HG03175 (cell line): ENCODE results near the gene MYO5B.

ENCODE experiments used
- ATAC-seq: cut with Tn5 transposase; IDR thresholded peaks from one replicate; pipeline ENCODE4 v1.9.1; 2021; ENCODE audit warnings: mild to moderate bottlenecking, moderate library complexity; ENCODE audit not compliant: unreplicated experiment

The MYO5B gene

DNA sequence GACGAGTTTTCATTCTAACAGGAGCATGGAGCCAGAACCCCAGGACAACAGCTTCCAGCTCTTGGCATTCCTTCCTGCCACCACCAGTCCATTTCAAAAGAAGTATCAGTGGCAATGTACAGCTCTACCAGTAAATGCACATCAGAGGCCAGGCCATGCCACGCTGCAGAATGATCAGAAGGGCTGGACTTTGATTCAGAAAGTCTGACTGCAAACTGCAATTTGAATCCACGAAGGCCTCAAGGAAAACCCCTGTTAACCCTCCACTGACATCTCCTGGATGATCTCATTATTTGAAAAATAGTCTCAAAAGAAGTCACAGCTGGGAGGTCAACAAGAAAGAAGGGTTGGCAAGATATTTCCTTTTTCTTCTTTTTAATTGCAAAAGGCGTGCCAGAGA lies 119.2 kb downstream of the MYO5B start:
- no peak for ATAC-seq

DNA sequence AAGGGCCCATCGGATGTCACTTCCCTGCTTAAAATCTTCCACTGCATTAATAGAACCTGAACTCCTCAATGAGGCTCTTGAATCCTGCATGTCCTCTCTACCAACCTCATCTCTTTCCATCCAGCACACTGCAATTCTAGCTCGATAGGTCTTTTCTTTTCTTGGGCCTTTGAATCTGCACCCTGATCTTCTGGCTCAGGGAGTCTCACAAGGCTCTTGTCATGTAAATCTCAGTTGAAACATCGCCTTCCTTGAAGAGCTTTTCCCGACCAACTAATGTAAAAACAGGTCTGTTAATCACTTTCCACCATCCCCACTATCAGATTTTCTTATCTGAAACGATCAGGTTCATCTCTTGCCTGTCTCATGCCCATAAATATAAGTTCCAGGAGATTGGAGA lies 120.5 kb downstream of the MYO5B start:
- ATAC-seq, result no peak

DNA sequence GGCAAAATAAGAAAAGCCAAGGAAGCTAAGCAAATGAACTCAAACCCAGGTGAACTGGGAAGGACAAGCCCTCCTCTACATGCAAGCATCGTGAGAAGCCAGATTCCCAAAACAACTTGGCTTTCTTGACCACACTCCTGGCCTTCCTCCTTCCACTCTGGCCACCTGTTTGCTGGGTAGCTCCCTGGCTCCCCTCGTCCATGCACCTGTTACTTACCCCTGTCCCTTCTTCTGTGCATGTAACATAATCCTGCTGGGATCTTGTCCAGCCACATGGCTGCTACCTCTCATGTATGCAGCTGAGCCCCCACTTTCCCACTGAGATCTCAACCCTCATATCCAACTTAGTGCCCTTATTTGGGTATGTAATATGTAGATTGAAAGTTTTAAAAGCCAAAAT lies 121.6 kb downstream of the MYO5B start:
- no peak for ATAC-seq

DNA sequence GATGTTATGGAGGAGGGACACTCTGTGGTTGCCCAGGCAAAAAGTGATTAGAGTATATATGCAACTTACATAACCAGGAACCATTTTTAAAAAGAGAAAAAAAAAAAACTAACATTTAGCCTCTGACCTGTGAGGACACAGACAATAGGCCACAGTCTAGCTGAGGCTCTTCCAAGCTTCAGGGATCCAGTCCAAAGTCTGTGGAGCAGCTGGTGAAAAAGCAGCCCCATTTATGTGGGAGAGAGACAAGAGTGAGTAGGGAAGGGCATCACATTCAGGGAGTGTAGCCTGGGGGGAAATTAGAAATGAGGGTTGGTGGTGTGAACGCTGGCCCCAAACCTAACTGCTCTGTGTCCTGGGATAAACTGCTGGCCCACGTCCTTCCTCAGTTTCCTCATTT lies 122.8 kb downstream of the MYO5B start:
- ATAC-seq, result no peak

DNA sequence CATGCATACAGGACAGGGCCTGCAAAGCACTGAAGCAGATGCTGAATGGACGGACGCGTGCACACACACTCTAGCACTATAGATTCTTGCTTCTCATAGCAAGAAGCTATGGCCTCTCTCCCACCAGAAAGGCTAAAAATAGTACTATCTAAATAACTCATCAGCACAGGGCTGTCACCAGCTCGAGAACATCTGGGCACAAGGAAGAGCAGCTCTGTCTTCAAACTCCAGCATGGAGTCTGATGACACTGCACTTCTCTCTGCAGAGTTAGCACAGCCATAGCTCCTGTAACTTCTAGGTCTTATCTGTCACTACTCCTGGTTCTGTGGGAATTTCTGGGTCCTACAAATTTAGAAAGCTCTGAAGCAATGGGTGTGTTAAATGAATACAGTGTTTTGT lies 123.5 kb downstream of the MYO5B start:
- no peak for ATAC-seq

DNA sequence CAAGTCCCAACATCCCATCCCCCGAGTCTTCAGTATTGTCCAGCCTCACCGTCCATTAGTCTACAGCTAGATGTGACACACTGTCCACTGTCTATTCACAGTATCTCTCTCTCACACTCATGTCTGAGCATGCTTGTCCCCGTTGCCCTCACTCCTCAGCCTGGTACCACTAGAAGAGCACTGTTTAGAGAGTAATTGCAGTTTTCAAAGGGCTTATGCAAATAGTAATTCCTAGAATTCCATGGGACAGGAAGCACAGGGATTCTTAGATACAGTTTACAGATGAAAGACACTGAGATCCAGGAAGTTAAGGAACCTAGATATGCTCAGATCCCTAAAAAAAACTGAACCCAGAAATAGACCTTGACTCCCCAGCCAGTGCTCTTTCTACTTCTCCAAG lies 125.5 kb downstream of the MYO5B start:
- no peak for ATAC-seq

DNA sequence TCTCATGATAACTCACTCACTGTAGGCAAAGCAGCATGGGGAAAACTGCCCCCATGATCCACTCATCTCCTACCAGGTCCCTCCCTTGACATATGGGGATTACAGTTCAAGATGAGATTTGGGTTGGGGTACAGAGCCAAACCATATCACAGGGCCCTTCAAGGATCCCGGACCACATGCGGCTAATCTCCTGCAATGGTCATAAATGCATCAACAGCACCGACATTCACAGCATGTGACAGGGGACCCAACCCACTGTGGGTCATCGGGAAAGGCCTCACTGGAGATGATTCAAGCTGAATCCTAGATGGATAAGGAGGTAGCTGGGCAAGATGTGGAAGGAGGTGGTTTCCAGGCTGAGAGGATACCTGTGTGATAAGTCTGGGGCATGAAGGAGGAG lies 129.4 kb downstream of the MYO5B start:
- no peak for ATAC-seq

DNA sequence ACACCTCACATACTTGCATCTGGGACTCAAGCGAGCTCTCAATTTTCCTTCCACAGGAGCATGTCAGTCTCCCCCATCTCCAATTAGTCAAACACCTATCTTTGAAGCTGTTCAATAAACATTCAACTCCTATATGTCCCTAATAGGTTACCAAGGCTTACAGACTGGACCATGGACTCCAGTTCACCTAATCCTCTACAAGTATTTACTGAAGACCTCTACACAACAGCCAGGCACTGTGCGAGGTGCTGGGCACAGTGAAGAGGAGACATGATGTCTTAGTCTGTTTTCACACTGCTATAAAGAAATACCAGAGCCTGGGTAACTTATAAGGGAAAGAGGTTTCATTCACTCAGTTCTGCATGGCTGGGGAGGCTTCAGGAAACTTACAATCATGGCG lies 129.9 kb downstream of the MYO5B start:
- ATAC-seq, result no peak

DNA sequence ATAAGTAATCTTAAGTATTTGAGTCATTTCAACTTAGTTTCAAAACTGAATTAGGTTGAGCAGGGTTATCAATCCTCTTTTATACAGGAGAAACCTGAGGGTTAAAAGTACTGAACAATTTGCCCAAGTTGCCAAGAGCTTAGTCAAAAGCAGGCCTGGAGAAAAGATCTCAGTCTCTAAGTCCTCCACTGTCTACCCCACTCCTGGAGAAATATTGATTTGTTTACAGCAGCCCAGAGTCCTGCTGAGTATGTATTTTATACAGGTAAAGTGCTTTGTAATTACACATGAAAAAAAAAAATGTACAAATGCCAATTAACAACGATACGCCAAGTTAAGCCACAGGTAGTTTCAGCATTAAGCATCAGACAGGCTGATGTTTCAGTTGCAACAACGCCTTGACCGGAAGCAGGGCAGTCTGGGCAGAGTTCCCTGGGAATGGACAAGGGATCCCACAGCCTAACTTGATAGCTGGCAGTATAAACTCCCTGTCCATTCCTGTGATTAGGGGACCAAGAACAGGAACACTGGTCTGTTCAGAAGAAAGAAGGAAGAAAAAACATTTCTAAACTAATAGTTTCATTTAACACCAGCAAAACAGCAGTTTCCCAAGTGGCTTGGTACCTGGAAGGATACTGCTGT lies 132.9 kb downstream of the MYO5B start:
- no peak for ATAC-seq

DNA sequence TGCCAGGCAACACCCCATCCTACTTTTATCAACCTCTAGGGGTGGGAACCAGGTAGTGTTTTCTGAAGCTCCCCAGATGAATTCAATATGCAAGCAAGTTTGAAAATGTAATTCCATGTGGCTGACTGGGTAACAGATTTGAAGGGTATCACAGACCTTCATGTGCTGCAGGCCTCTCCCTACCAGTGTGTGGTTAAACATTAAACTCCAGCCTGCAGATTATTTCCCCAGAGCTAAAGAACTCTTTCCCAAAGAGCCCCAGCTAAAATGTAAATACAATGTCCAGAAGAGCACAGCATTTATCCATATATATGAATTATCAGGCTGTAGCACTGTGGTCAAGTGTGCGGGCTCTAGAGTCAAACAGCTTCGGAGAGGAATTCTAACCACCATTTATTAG lies 134.1 kb downstream of the MYO5B start:
- no peak for ATAC-seq

DNA sequence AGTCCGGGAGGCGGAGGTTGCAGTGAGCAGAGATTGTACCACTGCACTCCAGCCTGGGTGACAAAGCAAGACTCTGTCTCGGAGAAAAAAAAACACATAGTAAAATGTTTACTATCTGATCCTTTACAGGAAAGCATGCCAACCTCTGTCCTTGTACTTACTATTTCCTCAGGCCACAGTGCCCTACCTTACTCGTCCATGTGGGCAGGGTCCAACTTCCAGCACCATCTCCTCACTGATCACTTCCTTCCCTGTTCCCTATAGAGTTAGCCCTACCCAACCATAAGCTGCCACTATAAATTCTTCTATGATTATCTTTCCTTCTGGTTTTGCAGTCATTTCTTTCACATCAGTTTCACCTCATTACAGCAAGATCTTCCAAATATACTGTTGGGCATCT lies 136.2 kb downstream of the MYO5B start:
- ATAC-seq, result no peak

DNA sequence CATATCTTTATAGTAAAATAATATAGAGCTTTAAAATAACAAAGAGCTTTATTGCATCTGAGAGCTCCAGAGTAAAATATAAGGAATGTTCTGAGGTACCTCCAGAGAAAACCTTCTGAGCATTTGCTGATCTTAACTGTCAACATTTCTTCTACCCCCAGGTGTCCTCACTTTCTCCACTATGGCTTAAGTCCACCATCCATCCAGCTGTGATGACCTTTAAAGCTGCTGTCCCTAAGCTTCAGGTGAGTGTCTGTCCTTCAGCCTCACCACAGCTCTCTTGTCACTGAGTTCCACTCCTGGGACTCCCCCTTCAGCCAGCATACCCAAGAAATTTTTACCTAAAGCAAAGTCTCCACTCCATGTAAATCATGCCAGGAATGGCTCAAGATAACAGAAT lies 137.9 kb downstream of the MYO5B start:
- ATAC-seq, result no peak

DNA sequence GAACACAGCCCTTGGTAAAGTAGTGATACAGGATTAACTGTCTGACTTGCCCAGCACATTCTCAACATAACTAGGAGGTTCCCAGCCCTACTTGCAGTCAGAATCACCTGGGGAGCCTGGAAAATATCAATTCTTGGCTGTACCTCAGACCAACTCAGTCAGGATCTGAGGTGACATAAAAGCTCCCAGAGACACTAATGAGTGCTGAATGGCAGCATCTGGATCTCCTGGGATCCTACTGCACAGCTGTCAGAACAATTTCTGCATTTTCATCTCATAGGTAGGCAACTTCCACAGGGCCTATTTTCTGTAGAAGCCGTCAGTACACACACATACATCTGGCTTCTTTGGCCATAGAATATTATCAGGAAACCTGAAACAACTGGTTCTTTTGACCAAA lies 138.8 kb downstream of the MYO5B start:
- ATAC-seq, result no peak

DNA sequence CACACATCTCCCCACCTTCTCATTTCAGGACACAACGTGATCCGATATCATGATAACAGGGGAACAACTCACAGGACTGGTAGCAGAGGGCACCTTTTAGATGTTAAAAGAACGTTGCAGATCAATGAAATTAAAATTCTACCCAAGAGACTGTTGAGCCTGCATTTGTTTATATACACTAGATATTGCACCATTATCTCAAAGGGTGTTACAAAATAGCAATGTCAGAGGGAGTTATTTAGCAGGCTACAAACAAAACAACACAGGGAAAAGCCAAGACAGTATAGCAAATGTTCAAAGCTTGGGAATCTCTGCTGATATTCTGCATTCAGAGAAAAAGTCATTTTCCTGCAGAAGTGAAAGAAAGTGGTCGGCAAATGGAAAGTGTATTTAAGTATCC lies 139.5 kb downstream of the MYO5B start:
- no peak for ATAC-seq

DNA sequence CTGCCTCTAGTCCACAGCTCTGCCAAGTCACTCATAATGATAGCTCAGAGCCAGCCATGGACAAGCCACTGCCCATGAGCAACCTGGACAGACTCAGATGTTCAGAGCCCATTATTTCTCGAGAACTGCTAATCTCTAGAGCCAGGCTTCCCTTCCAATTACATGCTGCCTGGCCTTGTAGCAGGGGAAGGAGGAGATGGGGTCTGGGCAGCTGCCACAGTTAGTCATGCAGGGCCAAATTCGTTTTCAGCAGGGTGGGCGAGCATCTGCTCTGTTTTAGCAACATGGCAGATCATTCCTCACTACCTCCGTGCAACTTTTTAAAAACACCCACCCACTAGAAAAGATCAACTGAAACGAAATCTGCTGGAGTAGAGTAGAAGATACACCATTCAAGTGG lies 141.8 kb downstream of the MYO5B start:
- ATAC-seq, result no peak

DNA sequence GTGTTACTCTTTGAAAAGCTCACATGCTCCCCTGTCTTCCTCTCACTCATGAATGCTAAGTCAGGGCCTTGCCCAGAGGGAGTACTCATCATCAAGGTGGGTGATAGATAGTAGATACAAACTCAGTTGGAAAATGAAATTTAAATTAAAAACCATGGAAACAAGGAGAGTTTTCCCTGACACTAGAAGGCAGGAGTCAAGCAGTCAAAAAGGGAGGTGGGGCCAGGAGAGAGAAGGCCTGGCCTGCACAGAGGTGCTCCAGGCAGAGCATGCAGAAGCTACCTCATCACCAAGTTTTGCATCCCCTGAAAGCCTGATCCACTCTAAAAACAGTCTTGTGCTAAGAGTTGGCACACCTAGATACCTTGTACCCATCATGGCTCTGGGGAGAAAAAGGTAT lies 143.7 kb downstream of the MYO5B start:
- no peak for ATAC-seq

DNA sequence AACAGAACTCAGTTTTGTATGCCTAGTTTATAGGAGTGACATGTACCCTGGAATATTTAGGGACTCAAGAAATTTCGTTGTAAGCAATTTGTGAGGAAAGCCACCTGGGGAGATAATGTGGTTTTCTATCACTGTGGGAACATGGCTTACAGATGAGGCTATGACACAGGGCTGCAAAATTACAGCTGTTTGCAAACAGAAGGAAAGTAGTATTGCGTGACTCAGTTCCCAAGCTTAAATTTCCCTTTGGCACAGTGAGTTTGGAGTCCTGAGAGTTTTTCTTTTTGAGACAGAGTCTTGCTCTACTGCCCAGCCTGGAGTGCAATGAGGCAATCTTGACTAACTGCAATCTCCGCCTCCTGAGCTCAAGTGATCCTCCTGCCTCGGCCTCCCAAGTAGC lies 149.8 kb downstream of the MYO5B start:
- ATAC-seq, result no peak

DNA sequence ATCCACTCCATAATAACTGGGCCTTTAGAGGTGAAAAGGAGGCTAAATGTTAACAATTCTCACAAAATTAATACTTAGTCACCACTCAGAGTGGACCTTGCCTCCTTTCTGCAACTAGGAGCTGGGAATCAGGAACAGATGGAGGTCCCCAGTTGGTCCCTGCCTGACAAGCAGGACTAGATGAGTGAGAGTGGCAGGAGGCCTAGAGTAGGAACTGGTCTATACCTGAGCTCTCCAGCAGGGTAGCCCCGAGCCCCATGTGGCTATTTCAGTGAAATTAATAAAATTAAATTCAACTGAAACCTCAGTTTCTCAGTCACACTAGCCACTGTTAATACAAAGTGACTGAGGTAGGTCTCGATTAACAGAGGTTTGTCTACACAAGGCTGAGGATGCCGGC lies 150.5 kb downstream of the MYO5B start:
- ATAC-seq, result no peak

DNA sequence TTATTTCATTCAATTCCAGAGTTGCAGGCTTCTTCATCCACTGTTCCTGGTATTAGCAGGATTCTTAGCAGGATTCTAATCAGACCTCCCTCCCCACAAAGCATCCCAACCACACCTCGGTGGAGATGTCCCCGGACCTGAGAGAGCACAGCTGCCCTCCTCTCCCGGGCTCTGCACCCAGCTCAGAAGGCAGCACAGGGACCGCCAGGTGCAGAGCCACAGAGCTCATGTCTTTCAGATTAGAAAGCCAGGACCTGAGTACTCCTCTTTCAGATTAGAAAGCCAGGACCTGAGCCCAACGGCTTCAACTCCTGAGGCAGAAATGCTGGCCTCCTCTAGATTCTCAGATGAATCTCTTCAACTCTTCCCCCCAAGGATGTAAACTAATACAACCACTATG lies 152.3 kb downstream of the MYO5B start:
- ATAC-seq, result no peak

DNA sequence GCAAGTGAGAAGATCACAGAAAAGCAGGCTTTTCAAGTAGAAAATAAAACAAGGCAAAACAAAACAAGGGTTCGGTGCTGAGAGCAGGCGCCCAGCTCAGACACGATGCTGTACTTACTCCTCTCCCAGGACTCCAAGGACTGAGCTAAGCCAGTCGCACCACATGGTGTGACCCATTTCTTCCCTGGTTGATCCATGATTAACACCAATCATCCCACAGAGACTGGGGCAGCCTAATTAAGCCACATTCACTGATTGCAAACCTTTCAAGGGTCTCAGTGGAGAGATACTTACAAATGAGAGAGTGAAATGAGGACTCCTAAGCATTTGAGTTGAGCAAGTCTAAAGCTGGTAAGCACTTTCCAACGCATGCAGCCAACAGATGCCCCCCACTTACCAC lies 155.2 kb downstream of the MYO5B start:
- ATAC-seq, result no peak

DNA sequence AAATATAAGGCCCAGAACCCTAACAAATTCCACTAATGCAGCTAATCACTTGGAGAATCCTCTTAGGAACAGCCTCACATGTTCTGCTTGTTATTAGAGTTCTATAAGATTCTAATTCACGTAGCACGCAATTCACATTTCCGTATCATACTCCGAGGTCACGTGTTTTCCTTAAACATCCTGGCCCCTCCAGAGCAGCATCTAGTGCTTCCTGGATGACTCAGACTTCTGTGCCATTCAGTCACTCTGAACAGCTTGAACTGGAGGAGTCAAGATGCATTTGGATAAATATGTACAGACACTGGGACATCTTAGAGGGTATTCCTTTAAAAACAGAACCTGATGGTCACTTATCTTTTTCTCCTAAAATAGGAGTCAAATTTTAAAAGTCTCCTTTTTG lies 156.5 kb downstream of the MYO5B start:
- ATAC-seq, result no peak

DNA sequence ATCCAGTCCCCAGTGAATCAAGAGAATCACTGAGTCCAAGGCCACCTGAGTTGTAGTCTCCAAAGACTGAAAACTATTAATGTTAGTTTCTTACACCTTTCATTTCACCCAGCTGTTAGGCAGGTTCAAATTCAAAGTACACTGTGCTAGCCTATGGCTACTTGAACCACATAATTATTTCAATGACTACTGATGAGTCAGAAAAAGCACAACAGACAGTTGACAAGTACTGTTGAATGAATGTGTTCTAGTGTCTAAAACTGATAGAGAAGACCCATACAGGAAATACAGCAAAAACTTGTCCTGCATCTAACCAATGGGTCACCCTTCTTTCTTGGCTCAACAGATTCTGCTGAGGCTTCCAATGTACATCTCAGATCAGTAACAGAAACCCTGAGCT lies 160.9 kb downstream of the MYO5B start:
- no peak for ATAC-seq

DNA sequence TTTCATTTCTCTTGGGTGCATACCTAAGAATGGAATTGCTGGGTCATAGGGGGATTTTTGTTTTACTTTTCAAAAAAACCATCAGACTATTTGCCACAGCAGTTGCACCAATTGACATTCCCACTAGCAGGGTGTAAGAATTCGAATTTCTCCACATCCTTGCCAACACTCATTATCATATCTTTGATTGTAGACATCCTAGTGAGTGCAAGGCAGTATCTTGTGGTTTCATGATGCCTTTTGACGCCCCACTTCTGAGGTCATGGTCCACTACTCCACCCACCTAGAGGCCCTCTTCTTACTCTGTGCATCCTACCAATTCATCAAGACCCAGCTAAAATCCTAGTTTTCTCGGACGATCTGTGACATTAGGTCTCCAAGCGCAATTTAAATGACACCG lies 161.9 kb downstream of the MYO5B start:
- no peak for ATAC-seq

DNA sequence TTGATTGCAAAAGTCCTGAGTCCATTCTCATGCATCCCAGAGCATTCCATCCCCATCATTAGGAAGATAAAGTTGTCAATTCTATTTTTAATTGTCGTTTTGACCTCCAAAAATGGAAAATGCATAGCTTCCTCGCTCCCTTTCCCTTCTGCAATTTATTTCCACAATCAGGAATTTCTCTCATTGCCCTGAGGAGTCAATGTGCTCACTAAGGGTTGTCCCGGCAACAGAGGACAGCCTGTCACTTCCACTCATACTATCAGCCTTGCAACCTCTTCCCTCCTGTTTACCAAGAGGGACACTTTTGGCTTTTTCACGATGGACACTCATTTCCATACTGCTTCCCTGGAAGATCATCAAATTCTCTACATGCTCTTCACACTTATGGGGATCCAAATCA lies 164.8 kb downstream of the MYO5B start:
- ATAC-seq, result no peak
